A549 treated with GW870086 at 1 μM for 4 hours (cell line): Measurements from ENCODE around the gene DNAJC9. TPM values are rescaled to one million over a fixed set of nuclear protein-coding genes. Genes with fewer than 3 reads are reported as not detected.

ENCODE experiments used
- total RNA-seq: library from RNA; stranded (reverse); fragments of 200-300 nt; extraction: Qiagen RNA extraction; gene quantifications from 5 replicates; pipeline ENCODE4 v1.2.3, GENCODE V29; 2022; ENCODE audit warnings: low read depth

DNAJC9 gene, protein sequence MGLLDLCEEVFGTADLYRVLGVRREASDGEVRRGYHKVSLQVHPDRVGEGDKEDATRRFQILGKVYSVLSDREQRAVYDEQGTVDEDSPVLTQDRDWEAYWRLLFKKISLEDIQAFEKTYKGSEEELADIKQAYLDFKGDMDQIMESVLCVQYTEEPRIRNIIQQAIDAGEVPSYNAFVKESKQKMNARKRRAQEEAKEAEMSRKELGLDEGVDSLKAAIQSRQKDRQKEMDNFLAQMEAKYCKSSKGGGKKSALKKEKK
- total RNA-seq: 48.2 to 51.8 TPM (median 51.1 TPM) in 5 replicates

DNA sequence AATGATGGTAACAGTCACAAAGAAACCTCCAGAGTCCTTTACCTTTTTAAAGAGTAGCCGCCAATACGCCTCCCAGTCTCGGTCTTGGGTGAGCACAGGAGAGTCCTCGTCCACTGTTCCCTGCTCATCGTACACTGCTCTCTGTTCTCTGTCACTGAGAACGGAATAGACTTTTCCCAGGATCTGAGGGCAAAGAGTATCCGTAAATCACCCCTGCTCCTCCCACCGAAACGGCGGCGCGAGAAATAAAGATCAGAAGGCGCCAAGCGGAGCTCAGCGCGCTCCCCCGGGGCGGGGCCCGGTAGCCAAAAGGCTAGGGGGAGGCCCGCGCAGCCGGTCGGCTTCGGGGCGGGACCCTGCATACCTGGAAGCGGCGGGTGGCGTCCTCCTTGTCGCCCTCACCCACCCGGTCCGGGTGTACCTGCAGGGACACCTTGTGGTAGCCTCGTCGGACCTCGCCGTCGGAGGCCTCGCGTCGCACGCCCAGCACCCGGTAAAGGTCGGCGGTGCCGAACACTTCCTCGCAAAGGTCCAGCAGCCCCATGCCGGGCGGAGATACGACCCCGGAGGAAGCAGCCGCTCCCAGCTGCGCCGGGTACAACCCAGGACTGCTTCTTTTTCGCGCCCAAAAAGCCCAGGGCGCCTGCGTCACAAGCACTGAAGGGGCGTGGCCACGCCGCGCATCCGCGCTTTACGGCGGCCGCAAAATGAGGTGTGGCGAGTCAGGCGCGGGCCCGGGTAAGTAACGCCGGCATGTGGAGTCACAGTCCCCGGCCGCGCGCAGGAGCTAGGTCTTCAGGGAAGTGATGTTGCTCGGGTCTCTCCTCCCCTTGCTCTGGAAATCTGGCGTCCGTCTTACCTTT lies at the start of gene DNAJC9:
DNAJC9 (minus strand) TSS at position 610 of the 863 bp plus-strand sequence; CDS start at position 544, 66 bp downstream.

DNA sequence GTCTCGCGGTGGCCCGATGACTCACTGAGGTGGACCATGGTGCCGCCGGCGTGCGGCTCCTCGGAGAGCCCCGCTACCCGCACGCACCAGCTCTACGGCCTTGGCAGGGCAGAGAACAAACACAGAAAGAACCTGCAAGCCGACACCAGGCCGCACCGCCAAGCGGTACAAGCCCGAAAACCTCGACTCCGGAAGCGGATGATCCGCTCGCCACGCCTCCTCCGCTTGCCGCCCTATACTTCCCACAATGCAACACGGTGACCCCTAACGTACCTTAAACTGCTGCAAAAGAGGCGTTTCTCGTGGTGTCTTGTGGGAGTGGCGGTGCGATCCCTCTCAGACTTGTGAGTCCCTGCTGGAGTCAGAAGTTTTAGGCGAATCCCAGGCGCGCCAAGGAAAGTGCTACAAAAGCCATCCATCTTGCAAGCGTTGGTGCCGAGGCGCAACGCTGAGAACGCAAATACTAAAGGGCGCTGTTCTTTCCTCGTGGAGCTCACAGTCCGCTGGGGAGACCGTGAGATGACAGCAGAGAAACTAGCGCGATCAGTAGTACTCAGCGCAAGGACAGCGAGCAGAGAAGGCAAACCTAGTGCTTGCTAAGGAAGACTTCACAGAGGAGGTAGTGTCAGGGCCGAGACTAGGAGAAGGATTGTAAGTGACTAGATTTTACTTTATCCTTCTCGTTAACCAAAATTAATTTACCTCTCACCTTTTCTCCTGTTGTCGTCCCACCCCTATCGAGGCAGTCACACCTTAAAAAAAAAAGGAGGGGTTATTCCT lies 5.6 kb upstream of the DNAJC9 start, which contains the start of gene MRPS16:
MRPS16 (minus strand) TSS at position 200 of the 780 bp plus-strand sequence; CDS start at position 38, 162 bp downstream.

Other genes with a start within 250 kb of the DNAJC9 start
- 16.9 to 26.3 TPM (median 22.7 TPM) in 5 replicates for gene P4HA1, start 150.4 kb downstream of the DNAJC9 start, total RNA-seq
- 2.5 to 5.4 TPM (median 3.5 TPM) in 5 replicates for gene NUDT13, start 136.8 kb downstream of the DNAJC9 start, total RNA-seq
- gene ECD, start 79.2 kb downstream of the DNAJC9 start, total RNA-seq: 25.4 to 30.2 TPM (median 27.6 TPM) in 5 replicates
- gene FAM149B1, start 79.1 kb downstream of the DNAJC9 start, total RNA-seq: 7.1 to 8.4 TPM (median 7.6 TPM) in 5 replicates
- gene MRPS16, start 5.4 kb upstream of the DNAJC9 start, total RNA-seq: 115 to 196 TPM (median 180 TPM) in 5 replicates
- gene CFAP70, start 111.6 kb upstream of the DNAJC9 start, total RNA-seq: 0.10 to 0.21 TPM (median 0.14 TPM) in 5 replicates
- 109 to 125 TPM (median 114 TPM) in 5 replicates for gene ANXA7, start 166.8 kb upstream of the DNAJC9 start, total RNA-seq
- 0.23 to 0.44 TPM (median 0.39 TPM) in 5 replicates for gene MSS51, start 186.3 kb upstream of the DNAJC9 start, total RNA-seq
- gene PPP3CB, start 248.8 kb upstream of the DNAJC9 start, total RNA-seq: 14.4 to 18.8 TPM (median 16.5 TPM) in 5 replicates